ENCODE results near the gene LRBA.

LRBA gene

DNA sequence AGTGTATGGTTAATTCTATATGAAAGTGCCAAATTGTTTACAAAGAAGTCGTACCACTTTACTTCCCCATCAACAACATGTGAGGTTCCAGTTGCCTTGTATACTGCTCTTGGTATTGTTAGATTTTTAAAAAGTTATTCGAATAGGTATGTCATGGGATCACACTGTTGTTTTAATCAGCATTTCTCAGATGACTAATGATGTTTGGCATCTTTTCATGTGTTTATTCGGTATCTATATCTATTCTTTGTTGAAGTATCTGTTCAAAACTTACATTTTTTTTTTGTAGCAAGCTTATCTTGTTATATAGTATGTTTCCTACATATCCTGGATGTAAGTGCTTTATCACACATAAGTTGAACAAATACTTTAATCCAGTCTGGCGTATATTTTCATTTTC, 532.5 kb downstream of the LRBA start:
- FAIRE-seq: no peak

DNA sequence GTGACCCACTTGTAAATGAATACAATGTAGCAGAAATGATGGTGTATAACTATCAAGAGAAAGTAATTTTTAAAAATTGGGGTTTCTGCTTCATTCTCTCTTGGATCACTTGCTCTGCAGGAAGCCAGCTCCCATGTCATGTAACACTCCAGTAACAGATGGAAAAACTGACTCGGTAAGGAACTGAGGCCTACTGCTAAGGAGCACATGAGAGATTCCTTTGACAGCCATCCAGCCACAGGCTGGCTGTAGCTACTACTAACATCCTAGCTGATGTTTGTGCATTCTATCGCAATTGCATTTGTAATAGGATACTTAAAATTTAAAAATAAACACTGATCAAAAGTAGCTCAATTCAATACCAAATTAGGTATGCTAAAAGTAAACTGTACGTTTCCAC, 535.4 kb downstream of the LRBA start:
- FAIRE-seq: no peak

GRCh38 chr4:150477869-150478268, 537.2 kb downstream of the LRBA start:
- FAIRE-seq: no peak

GRCh38 chr4:150476776-150477175, 538.3 kb downstream of the LRBA start:
- no peak for FAIRE-seq

GRCh38 chr4:150475763-150476162, 539.3 kb downstream of the LRBA start:
- no peak for FAIRE-seq

DNA sequence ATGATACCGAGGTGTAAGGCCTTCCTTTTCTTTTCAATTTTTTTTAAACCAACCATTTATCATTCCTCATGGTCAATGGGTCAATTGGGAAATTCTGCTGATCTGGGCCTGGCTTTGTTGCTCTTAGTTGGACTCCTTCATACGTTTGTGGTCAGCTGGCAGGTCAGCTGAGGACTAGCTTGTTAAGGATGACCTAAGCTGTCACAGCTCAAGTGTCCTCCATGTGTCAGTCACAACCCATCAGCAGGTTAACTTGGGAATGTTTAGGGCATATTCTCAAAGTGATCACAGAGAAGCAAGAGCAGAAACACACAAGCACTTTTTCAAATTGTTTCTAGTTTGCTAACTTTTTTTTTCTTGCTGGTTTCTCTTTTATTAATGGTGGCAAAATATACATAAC, 550.6 kb downstream of the LRBA start:
- no peak for FAIRE-seq

- FAIRE-seq: no peak
These were observed 552.3 kb downstream of the LRBA start for GRCh38 chr4:150462743-150463142.

GRCh38 chr4:150461957-150462356, 553.1 kb downstream of the LRBA start:
- FAIRE-seq: no peak

- FAIRE-seq: no peak
These were observed 557.3 kb downstream of the LRBA start for GRCh38 chr4:150457802-150458201.

- no peak for FAIRE-seq
These were observed 563.2 kb downstream of the LRBA start for GRCh38 chr4:150451883-150452282.

GRCh38 chr4:150447356-150447755, 567.7 kb downstream of the LRBA start:
- FAIRE-seq: no peak

GRCh38 chr4:150439451-150439933, 575.6 kb downstream of the LRBA start:
- no peak for FAIRE-seq

DNA sequence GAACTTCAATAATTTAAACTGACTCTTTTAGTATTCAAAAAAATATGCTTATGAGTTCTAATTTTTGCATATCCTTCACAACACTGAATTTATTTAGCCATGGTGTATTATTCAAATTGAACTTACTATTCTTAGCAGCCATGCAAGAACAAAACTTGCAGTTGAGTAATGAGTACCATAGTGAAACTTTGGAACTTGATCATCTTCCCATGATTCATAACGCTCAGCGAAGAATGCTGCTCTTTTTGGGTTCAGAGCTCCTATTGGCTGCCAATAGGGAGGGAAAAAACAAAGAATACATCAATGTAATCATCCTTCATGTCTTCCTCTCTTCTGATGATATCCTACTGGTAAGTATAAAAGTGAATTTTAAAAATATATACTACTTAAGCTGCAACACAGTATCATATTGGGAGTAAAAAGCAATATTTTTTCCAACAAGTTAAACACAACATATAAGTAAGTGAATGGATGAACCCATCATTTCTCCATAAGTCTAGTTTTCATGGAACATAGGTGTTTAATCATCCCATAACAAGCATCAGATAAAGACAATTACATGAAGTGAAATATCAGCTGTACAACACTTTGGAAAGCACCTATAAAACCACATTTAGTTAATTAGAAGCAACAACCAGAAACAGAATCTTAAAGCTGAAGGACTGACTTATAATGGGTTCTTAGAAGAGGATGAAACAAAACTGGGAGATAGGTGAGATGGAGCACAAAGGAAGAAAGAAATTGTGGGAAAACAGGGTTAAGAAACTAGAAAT, 578.3 kb downstream of the LRBA start:
- FAIRE-seq: no peak

DNA sequence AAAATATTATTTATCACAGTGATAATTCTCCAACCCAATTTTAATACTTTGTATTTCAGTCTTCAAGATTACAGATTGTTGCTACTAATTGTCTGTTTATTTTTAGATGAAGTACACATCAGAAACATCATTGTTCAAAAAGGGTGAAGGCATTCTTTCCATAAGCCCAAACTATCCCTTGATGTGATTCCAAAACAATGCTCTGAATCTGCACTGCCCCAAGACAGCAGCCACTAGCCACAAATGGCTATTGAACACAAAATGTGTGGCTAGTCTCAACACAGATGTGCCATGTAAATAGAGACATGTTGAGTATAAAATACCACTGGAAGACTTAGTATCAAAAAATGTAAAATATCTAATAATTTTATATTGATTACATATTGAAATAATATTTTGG, 583.9 kb downstream of the LRBA start:
- FAIRE-seq: no peak

GRCh38 chr4:150425161-150425560, 589.9 kb downstream of the LRBA start:
- no peak for FAIRE-seq

DNA sequence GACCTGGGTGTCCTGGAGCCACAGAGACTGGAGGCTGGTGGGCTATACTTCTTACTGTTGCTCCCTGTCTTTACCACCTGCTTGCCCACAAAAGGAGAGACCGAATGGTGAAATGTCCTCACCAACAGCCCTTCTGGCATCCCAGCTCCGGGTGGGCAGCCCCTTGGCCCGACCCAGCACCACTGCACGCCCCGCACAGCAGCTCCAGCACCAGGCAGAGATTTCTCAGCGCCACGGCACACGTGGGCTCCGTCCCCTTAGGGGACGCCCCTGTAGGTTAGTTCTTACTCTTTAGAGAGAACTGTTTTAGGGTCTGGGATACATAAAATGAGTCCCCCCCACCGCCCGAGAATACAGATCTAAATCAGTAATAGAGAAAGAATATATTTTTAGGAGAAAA, 591.6 kb downstream of the LRBA start:
- FAIRE-seq: no peak

DNA sequence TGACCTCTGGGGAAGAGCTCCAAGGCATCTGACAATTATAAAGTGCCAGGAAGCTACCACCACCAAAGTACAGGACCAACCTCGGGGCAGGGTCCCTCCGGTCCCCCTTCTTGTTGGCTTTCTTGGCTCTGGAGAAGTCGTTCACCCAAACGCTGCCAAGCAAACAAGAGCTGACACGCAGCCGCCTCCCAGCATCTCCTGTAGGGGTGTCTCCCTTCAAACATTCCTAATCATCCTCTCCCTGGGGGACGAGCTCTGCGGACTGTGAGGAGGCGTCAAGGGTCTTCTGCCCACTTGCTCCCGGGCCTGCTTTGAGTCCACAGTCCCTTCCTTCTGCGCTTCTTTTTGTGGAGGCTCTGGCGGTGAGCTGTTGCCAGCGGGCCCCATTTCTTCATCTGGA, 592.0 kb downstream of the LRBA start:
- no peak for FAIRE-seq

- no peak for FAIRE-seq
These were observed 593.5 kb downstream of the LRBA start for GRCh38 chr4:150421612-150422011.

GRCh38 chr4:150419939-150420338, 595.1 kb downstream of the LRBA start:
- no peak for FAIRE-seq

DNA sequence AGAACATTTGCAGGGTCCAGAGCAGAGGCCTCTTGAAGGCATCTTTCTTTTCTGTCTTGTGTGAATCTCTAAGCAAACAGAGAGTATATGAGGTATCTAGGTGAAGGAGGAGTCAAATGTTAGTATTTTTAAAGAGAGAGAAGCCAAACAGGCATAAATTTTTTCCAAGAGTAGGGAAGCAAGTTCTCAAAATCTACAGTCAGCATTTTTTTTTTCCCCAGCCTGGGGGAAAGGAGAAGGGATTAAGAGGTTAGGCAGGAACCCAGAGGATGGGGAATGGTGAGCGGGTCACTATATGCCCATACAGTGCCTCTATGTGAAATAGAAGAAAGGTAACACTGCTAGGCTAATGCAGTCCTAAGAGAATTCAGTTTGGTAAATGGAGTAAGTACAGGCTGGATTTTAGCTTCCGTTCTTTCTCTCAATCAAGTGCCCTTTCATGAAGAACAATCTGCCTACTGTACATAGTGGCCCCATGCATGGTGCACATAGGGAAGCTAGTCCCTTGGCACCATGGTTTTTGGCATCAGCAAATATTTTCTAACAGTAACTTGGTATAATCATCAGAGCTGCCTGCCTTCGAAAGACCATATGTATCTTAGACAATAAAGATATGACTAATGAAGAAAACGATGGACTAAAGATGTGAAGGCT, 596.2 kb downstream of the LRBA start:
- no peak for FAIRE-seq

DNA sequence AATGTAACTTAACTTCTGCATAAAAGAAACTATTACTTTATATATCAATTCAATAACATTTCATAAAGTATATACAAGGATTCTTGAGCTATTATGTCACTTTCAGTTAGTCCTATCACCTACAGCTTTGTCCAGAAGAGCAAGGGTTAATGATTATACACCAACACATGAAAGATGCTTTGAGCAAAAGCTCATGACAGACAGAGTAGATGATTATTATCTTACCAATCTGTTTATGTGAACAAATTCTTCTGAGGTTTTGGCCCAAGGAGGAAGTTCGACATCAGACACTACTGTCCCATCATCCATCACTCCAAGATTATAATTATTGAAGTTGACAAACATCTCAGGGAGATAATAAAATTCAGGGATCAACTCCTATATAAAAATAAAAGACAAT, 599.9 kb downstream of the LRBA start:
- no peak for FAIRE-seq

- no peak for FAIRE-seq
These were observed 603.6 kb downstream of the LRBA start for GRCh38 chr4:150411520-150411919.

- no peak for FAIRE-seq
These were observed 612.2 kb downstream of the LRBA start for GRCh38 chr4:150402871-150403272.

DNA sequence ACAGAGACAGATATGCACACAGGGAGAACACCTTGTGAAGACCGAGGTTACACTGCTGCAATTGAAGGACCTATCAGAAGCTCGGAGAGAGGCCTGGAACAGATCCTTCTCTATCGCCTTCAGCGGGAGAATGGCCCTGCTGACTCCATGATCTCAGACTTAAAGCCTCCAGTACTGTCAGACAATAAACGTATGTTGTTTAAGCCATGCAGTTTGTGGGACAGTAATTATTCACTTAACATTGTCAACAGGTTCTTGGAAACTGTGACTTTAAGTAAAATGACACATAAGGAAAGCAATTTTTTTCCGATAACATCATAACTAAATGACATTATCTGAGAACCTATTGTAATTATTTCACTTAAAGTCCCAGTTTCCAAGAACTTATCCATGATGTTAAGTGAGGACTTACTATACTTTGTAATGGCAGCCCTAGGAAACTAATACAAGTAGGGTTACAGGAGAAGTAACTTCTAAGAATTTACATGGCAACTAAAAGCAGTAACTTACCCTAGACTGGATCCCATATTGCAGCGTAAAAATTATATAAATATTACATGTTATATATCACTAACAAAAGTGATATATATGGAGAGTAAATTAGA, 613.9 kb downstream of the LRBA start:
- no peak for FAIRE-seq

Measured in colon (tissue), 2 donors.